Endothelial cell of umbilical vein (primary cell): ENCODE data around the gene DVL1. TPM values are rescaled to one million over a fixed set of nuclear protein-coding genes. Genes with fewer than 3 reads are reported as not detected.

Source experiments
- BruUV-seq: library from RNA; stranded (reverse); fragments of 400-500 nt; replicated peaks from 2 replicates; lab custom pipeline; 2021; lab: Mats Ljungman, UMichigan
- CTCF ChIA-PET: fragments of 300-600, 350-600 bp; sonication (Branson Sonifier 250); formaldehyde crosslinking; loops from one replicate; lab custom pipeline; 2021; ENCODE audit warnings: antibody characterized with exemption, inconsistent platforms; lab: Charles Lee
- POLR2A ChIA-PET: fragments of 300-600, 350-600 bp; sonication (Branson Sonifier 250); formaldehyde crosslinking; loops from one replicate; lab custom pipeline; 2021; ENCODE audit warnings: antibody characterized with exemption, inconsistent platforms; lab: Charles Lee
- DNase-seq: peaks from one replicate; pipeline ENCODE4 v3.0.0-alpha.2; 2011; ENCODE audit warnings: low read depth, low spot score
- FAIRE-seq: peaks from 2 replicates; lab custom pipeline; 2011; peaks lifted over from hg19 to GRCh38; lab: Jason Lieb, UNC
- H2AFZ ChIP-seq: 2 replicates; pipeline ENCODE4 v1.6.0; 2012; ENCODE audit warnings: low read depth, low read length, control low read depth, inconsistent platforms
- H3K27ac ChIP-seq: 2 replicates; pipeline ENCODE4 v1.5.1; 2011; ENCODE audit warnings: low read depth, mild to moderate bottlenecking, control low read depth, low read length, moderate library complexity; ENCODE audit not compliant: insufficient read depth
- H3K27me3 ChIP-seq, 2 experiments: 2 replicates each; pipeline versions ENCODE4 v1.6.0 to v1.6.1; 2011; ENCODE audit warnings: low read length in 2 of 2, mixed read lengths in 1 of 2; ENCODE audit not compliant: control insufficient read depth in 2 of 2, insufficient read depth in 2 of 2
- H3K36me3 ChIP-seq, 2 experiments: 2 replicates in 1 of 2; 3 replicates in 1 of 2; pipeline ENCODE4 v1.5.1; 2011; ENCODE audit warnings: low read length in 2 of 2, mild to moderate bottlenecking in 1 of 2, moderate library complexity in 1 of 2; ENCODE audit not compliant: control insufficient read depth in 2 of 2, insufficient read depth in 2 of 2; ENCODE audit errors: extremely low read depth in 1 of 2
- H3K4me1 ChIP-seq: 3 replicates; pipeline ENCODE4 v1.5.1; 2011; ENCODE audit warnings: mild to moderate bottlenecking, low read length; ENCODE audit not compliant: control insufficient read depth, insufficient read depth; ENCODE audit errors: extremely low read depth
- H3K4me2 ChIP-seq: 2 replicates; pipeline ENCODE4 v1.6.1; 2011; ENCODE audit warnings: low read length, control low read depth, mixed read lengths; ENCODE audit not compliant: insufficient read depth
- H3K4me3 ChIP-seq, 3 experiments: fragments of 200-600 bp in 1 of 3; sonication (generic), shearing (Covaris generic) in 1 of 3; replicated peaks in 1 of 3; 2 replicates each; pipeline ENCODE4 v1.5.1; 2011 to 2016; ENCODE audit warnings: control low read depth in 3 of 3, low read length in 3 of 3, mild to moderate bottlenecking in 2 of 3, inconsistent platforms in 1 of 3, low read depth in 1 of 3, moderate library complexity in 1 of 3; ENCODE audit not compliant: insufficient read depth in 1 of 3
- H3K79me2 ChIP-seq: 2 replicates; pipeline ENCODE4 v1.6.0; 2012; ENCODE audit warnings: low read length, inconsistent platforms; ENCODE audit not compliant: control insufficient read depth, insufficient read depth
- H3K9ac ChIP-seq: replicated peaks from 2 replicates; pipeline ENCODE3; 2011; ENCODE audit warnings: low read length, control low read depth; ENCODE audit not compliant: insufficient read depth; ENCODE audit errors: extremely low read depth
- H3K9me1 ChIP-seq: replicated peaks from 3 replicates; pipeline ENCODE4 v1.6.0; 2011; ENCODE audit warnings: mild to moderate bottlenecking, low read length; ENCODE audit not compliant: control insufficient read depth, insufficient read depth; ENCODE audit errors: extremely low read depth
- H3K9me3 ChIP-seq: replicated peaks from 2 replicates; pipeline ENCODE4 v1.5.1; 2012; ENCODE audit warnings: low read length, inconsistent platforms; ENCODE audit not compliant: control insufficient read depth, insufficient read depth
- H4K20me1 ChIP-seq: replicated peaks from 2 replicates; pipeline ENCODE3; 2011; ENCODE audit warnings: mild to moderate bottlenecking, low read length; ENCODE audit not compliant: control insufficient read depth, insufficient read depth; ENCODE audit errors: extremely low read depth
- EZH2 ChIP-seq: IDR thresholded peaks from 2 replicates; pipeline ENCODE4 v1.6.1; 2012; ENCODE audit warnings: borderline replicate concordance, low read depth, mild to moderate bottlenecking, moderate library complexity, low read length, inconsistent platforms; ENCODE audit not compliant: severe bottlenecking
- FOS ChIP-seq: IDR thresholded peaks from 2 replicates; pipeline ENCODE4 v1.6.1; 2011; ENCODE audit warnings: mild to moderate bottlenecking, low read length, moderate library complexity, borderline replicate concordance; ENCODE audit not compliant: insufficient read depth
- GATA2 ChIP-seq: IDR thresholded peaks from 2 replicates; pipeline ENCODE4 v1.7.0; 2011; ENCODE audit warnings: low read depth, mild to moderate bottlenecking, moderate library complexity, mixed read lengths, low read length; ENCODE audit not compliant: insufficient read length, insufficient read depth
- JUN ChIP-seq: IDR thresholded peaks from 2 replicates; pipeline ENCODE4 v1.6.1; 2011; ENCODE audit warnings: borderline replicate concordance, low read depth; ENCODE audit not compliant: insufficient read length, insufficient read depth
- MYC ChIP-seq: IDR thresholded peaks from one replicate; pipeline ENCODE4 v1.6.1; 2011; ENCODE audit warnings: mild to moderate bottlenecking, low read depth, low read length
- POLR2A ChIP-seq: IDR thresholded peaks from 2 replicates; pipeline ENCODE4 v1.6.1; 2012; ENCODE audit warnings: low read depth, mild to moderate bottlenecking, control low read depth, low read length
- POLR2AphosphoS5 ChIP-seq: IDR thresholded peaks from 2 replicates; pipeline ENCODE4 v1.6.1; 2012; ENCODE audit warnings: low read depth, mild to moderate bottlenecking, control low read depth, low read length, moderate library complexity; ENCODE audit not compliant: insufficient read depth
- dilution Hi-C: fragments of 300-500 bp; cut with MboI; formaldehyde crosslinking; loops from one replicate; pipeline ENCODE4 v1.15.0; 2019; ENCODE audit warnings: low sequenced_read_pairs; ENCODE audit not compliant: extremely low pct_ligation_motif_present
- intact Hi-C: fragments of 100-400 bp; cut with micrococcal nuclease; formaldehyde crosslinking; loops from one replicate; pipeline ENCODE4 v1.10.0; 2022
- polyA plus RNA-seq, 4 experiments: library from polyadenylated mRNA; depleted of rRNA in 3 of 4; stranded (reverse) in 3 of 4; unstranded in 1 of 4; fragments of >200 nt; gene quantifications; 2 replicates each; pipeline versions ENCODE4 v1.2.1 to v1.2.3, GENCODE V29; 2011 to 2012; ENCODE audit warnings: missing spikeins in 1 of 4
- total RNA-seq: library from RNA; stranded (reverse); gene quantifications from 2 replicates; pipeline ENCODE4 v1.2.3, GENCODE V29; 2021
- TF ChIP-seq, protein P1 (sequence below): IDR thresholded peaks from 2 replicates; pipeline ENCODE4 v1.6.1; 2011; ENCODE audit not compliant: insufficient read depth, insufficient read length
- TF ChIP-seq, protein P2 (sequence below), 2 donors: IDR thresholded peaks; 1 replicate in 1 of 2; 2 replicates in 1 of 2; pipeline ENCODE4 v1.5.1; 2011; ENCODE audit warnings: low read length in 2 of 2, mild to moderate bottlenecking in 2 of 2, moderate library complexity in 2 of 2, control low read depth in 1 of 2, inconsistent platforms in 1 of 2, low read depth in 1 of 2; ENCODE audit not compliant: insufficient read depth in 1 of 2; ENCODE audit errors: extremely low read depth in 1 of 2

The DVL1 gene
- total and polyA plus RNA-seq, 2 donors (not counting 3 experiments of a cell fraction or from before 2014, with no cell fraction given): 26.8 to 36.5 TPM

GRCh38 chr1:1340185-1340584, 9.0 kb downstream of the DVL1 start:
- Histone ChIP-seq H3K9me1 (no peaks in the 10 kb centered on the region), H3K4me2 (no peak overlapping the region), H3K4me3 (no peak overlapping the region), H3K79me2 (peaks cover 2% of the 10 kb centered on the region), H2AFZ (no peak overlapping the region), H3K36me3 (peaks cover 0 to 17% of the 10 kb centered on the region in 2 experiments), H3K4me1 (no peaks in the 10 kb centered on the region), H3K27me3 (no peaks in the 10 kb centered on the region), H3K27ac (no peak overlapping the region), H3K9ac (no peak overlapping the region), H4K20me1 (no peaks in the 10 kb centered on the region), H3K9me3 (no peaks in the 10 kb centered on the region)
- no TSS peak for BruUV-seq
- ChIA-PET POLR2A (no interaction called here), CTCF (no interaction called here)
- FAIRE-seq (no peak), DNase-seq (no peak)
- no peak for TF ChIP-seq POLR2A
- TF ChIP-seq EZH2: no peak
- no peak for TF ChIP-seq MYC
- TF ChIP-seq FOS: no peak
- no peak for TF ChIP-seq GATA2
- TF ChIP-seq, protein P1, sequence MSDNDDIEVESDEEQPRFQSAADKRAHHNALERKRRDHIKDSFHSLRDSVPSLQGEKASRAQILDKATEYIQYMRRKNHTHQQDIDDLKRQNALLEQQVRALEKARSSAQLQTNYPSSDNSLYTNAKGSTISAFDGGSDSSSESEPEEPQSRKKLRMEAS: no peak
- no peak for TF ChIP-seq JUN
- TF ChIP-seq, protein P2, sequence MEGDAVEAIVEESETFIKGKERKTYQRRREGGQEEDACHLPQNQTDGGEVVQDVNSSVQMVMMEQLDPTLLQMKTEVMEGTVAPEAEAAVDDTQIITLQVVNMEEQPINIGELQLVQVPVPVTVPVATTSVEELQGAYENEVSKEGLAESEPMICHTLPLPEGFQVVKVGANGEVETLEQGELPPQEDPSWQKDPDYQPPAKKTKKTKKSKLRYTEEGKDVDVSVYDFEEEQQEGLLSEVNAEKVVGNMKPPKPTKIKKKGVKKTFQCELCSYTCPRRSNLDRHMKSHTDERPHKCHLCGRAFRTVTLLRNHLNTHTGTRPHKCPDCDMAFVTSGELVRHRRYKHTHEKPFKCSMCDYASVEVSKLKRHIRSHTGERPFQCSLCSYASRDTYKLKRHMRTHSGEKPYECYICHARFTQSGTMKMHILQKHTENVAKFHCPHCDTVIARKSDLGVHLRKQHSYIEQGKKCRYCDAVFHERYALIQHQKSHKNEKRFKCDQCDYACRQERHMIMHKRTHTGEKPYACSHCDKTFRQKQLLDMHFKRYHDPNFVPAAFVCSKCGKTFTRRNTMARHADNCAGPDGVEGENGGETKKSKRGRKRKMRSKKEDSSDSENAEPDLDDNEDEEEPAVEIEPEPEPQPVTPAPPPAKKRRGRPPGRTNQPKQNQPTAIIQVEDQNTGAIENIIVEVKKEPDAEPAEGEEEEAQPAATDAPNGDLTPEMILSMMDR (IDR thresholded peaks at IDR 0.05; ENCODE audit: extremely low read depth in 1 of 2, insufficient read depth in 1 of 2, low read depth in 1 of 2, low read length in 2 of 2): no peak
- no peak for TF ChIP-seq POLR2AphosphoS5
- dilution Hi-C loops (no loop called here), intact Hi-C loops (no loop called here)
